GM12878 (cell line): ENCODE data around the gene NIPAL3. TPM values are rescaled to one million over a fixed set of nuclear protein-coding genes. Genes with fewer than 3 reads are reported as not detected.

ENCODE experiments used
- BRCA1 ChIP-seq: IDR thresholded peaks from 2 replicates; pipeline ENCODE4 v1.6.1; 2011; ENCODE audit warnings: low read depth, low read length, improper control_type of control experiment
- CBX5 ChIP-seq: sonication (generic); IDR thresholded peaks from 2 replicates; pipeline ENCODE4 v1.6.1; 2016; ENCODE audit warnings: low read depth, moderate library complexity, mild to moderate bottlenecking, inconsistent platforms
- CEBPB ChIP-seq, 2 experiments: fragments of 150-350 bp in 1 of 2; IDR thresholded peaks; 2 replicates each; pipeline ENCODE4 v1.6.1; 2012 to 2014; ENCODE audit warnings: low read depth in 2 of 2, low read length in 2 of 2, borderline replicate concordance in 1 of 2, inconsistent platforms in 1 of 2
- CEBPZ ChIP-seq: fragments of 150-350 bp; IDR thresholded peaks from 2 replicates; pipeline ENCODE4 v1.6.1; 2016; ENCODE audit warnings: low read depth, low read length
- ETV6 ChIP-seq, 2 experiments: fragments of 450-650 bp in 1 of 2; IDR thresholded peaks in 1 of 2; conservative IDR thresholded peaks in 1 of 2; 2 replicates each; pipeline ENCODE4 v1.6.1; 2014; ENCODE audit warnings: antibody characterized with exemption in 1 of 2, borderline replicate concordance in 1 of 2, low read depth in 1 of 2, mild to moderate bottlenecking in 1 of 2, moderate library complexity in 1 of 2
- IKZF2 ChIP-seq, 2 experiments: fragments of 450-650 bp; IDR thresholded peaks; 2 replicates each; pipeline ENCODE4 v1.6.1; 2017; ENCODE audit warnings: mild to moderate bottlenecking in 2 of 2, moderate library complexity in 2 of 2
- JUNB ChIP-seq: IDR thresholded peaks from 2 replicates; pipeline ENCODE4 v1.6.1; 2016; ENCODE audit warnings: antibody characterized with exemption, mild to moderate bottlenecking
- JUND ChIP-seq: IDR thresholded peaks from 2 replicates; pipeline ENCODE4 v1.6.1; 2012; ENCODE audit warnings: low read depth, mild to moderate bottlenecking, low read length, improper control_type of control experiment, moderate library complexity
- NRF1 ChIP-seq: conservative IDR thresholded peaks from 2 replicates; pipeline ENCODE4 v1.6.1; 2011; ENCODE audit warnings: mild to moderate bottlenecking, low read depth, low read length, improper control_type of control experiment
- POU2F2 ChIP-seq: IDR thresholded peaks from 3 replicates; pipeline ENCODE4 v1.6.1; 2011; ENCODE audit warnings: low read depth, mild to moderate bottlenecking, low read length, borderline replicate concordance
- PRDM15 ChIP-seq: fragments of 450-650 bp; formaldehyde crosslinking; IDR thresholded peaks from 2 replicates; pipeline ENCODE4 v1.4.0; 2020; ENCODE audit warnings: mild to moderate bottlenecking, moderate library complexity
- RELB ChIP-seq: fragments of 450-650 bp; IDR thresholded peaks from 2 replicates; pipeline ENCODE4 v1.6.1; 2017; ENCODE audit warnings: low read depth, mild to moderate bottlenecking, moderate library complexity
- SIX5 ChIP-seq: IDR thresholded peaks from 2 replicates; pipeline ENCODE4 v1.6.1; 2011; ENCODE audit warnings: mild to moderate bottlenecking, low read depth, low read length, moderate library complexity; ENCODE audit not compliant: severe bottlenecking
- TAF1 ChIP-seq: IDR thresholded peaks from 2 replicates; pipeline ENCODE4 v1.6.1; 2011; ENCODE audit warnings: mild to moderate bottlenecking, low read depth, low read length, borderline replicate concordance
- USF1 ChIP-seq: IDR thresholded peaks from 2 replicates; pipeline ENCODE4 v1.6.1; 2011; ENCODE audit warnings: borderline replicate concordance, low read depth, mild to moderate bottlenecking, moderate library complexity, mixed read lengths, low read length; ENCODE audit not compliant: insufficient read depth; ENCODE audit errors: extremely low read length
- ZNF274 ChIP-seq: IDR thresholded peaks from one replicate; pipeline ENCODE4 v1.8.0; 2011; ENCODE audit not compliant: insufficient read length, insufficient read depth
- ZNF384 ChIP-seq: IDR thresholded peaks from 2 replicates; pipeline ENCODE4 v1.6.1; 2012; ENCODE audit warnings: low read depth, mild to moderate bottlenecking, low read length, improper control_type of control experiment, borderline replicate concordance
- polyA plus RNA-seq, 11 experiments: library from polyadenylated mRNA; depleted of rRNA in 4 of 11; unstranded in 6 of 11; stranded (reverse) in 5 of 11; fragments of >200 nt; fragmentation: Nextera tagmentation in 4 of 11; fragmentation: Illumina TruSeq in 1 of 11; extraction: Ambion mirVana in 4 of 11; extraction: Trizol in 1 of 11; gene quantifications; 1 replicate in 1 of 11; 2 replicates in 10 of 11; pipeline versions ENCODE4 v1.2.1 to v1.2.3, GENCODE V29; 2011 to 2016; ENCODE audit warnings: inconsistent platforms in 2 of 11, missing spikeins in 2 of 11, low read depth in 1 of 11
- total RNA-seq, 4 experiments: library from RNA; depleted of rRNA in 3 of 4; stranded (reverse); fragments of >200 nt in 3 of 4; fragmentation: Illumina TruSeq in 1 of 4; extraction: Trizol in 1 of 4; gene quantifications; 2 replicates each; pipeline versions ENCODE4 v1.2.1 to v1.2.3, GENCODE V29; 2013 to 2021

NIPAL3 gene
- total and polyA plus RNA-seq, 10 of the 15 experiments (the other 5 are each of a cell fraction or from before 2014, with no cell fraction given) = 2.1 to 9.4 (median 4.2) TPM

- no peak for TF ChIP-seq ETV6 (conservative IDR thresholded peaks at IDR 0.05 in 1 of 2, IDR thresholded peaks at IDR 0.05 in 1 of 2; ENCODE audit: borderline replicate concordance in 1 of 2, low read depth in 1 of 2)
- peak in 1 of 2 experiments; percentile 70; a peak in 1 of 4 replicates for TF ChIP-seq IKZF2 (IDR thresholded peaks at IDR 0.05)
- TF ChIP-seq USF1 = no peak
- TF ChIP-seq NRF1 = no peak
- TF ChIP-seq JUND = no peak
- TF ChIP-seq RELB = no peak
- peak; percentile 32; the same call in 1 of the 3 replicates for TF ChIP-seq POU2F2
- peak; percentile 37; the same call in 1 of the 2 replicates for TF ChIP-seq TAF1
- TF ChIP-seq JUNB = no peak
- TF ChIP-seq PRDM15 (CRISPR knock-in tag) = no peak
- 0 out of 2 replicates have a peak, but pooled peaks have one; percentile 6 for TF ChIP-seq ZNF384
- no peak for TF ChIP-seq ZNF274
- TF ChIP-seq CEBPB (IDR thresholded peaks at IDR 0.05; ENCODE audit: borderline replicate concordance in 1 of 2, low read depth in 2 of 2, low read length in 2 of 2) = no peak
- peak; percentile 60 for TF ChIP-seq CEBPZ
- no peak for TF ChIP-seq SIX5
- 0 out of 2 replicates have a peak, but pooled peaks have one; percentile 34 for TF ChIP-seq BRCA1
- TF ChIP-seq CBX5 = no peak
Observed at GRCh38 chr1:24415334-24415909, at the start of gene NIPAL3 (continued).
